PFSK-1 (cell line): ENCODE measurements around the gene FAAP20.
A peak's percentile ranks its signal among the peaks of the same experiment; 100 is the strongest.

ENCODE experiments used
- FOXP2 ChIP-seq: optimal IDR thresholded peaks from 2 replicates; pipeline ENCODE3; 2011; ENCODE audit warnings: borderline replicate concordance, control low read depth, inconsistent platforms; ENCODE audit not compliant: insufficient read depth; ENCODE audit errors: extremely low read length, extremely low read depth
- POLR2AphosphoS5 ChIP-seq: IDR thresholded peaks from 2 replicates; pipeline ENCODE4 v1.6.1; 2012; ENCODE audit warnings: low read depth, mild to moderate bottlenecking, control low read depth, low read length, moderate library complexity
- REST ChIP-seq, 2 experiments: IDR thresholded peaks; 2 replicates each; pipeline versions ENCODE4 v1.6.1 to v1.8.0; 2011 to 2012; ENCODE audit warnings: low read depth in 2 of 2, low read length in 2 of 2, control low read depth in 1 of 2, inconsistent platforms in 1 of 2, mild to moderate bottlenecking in 1 of 2, moderate library complexity in 1 of 2; ENCODE audit not compliant: insufficient read depth in 1 of 2
- SIN3A ChIP-seq: IDR thresholded peaks from 2 replicates; pipeline ENCODE4 v1.6.1; 2012; ENCODE audit warnings: mild to moderate bottlenecking, low read length, moderate library complexity, borderline replicate concordance; ENCODE audit not compliant: insufficient read depth
- TAF1 ChIP-seq: IDR thresholded peaks from 2 replicates; pipeline ENCODE4 v1.6.1; 2012; ENCODE audit warnings: low read length, control low read depth, borderline replicate concordance; ENCODE audit not compliant: insufficient read depth

Gene FAAP20

GRCh38 chr1:2229911-2230731 is 35.5 kb upstream of the FAAP20 start:
- no peak for TF ChIP-seq TAF1
- no peak for TF ChIP-seq POLR2AphosphoS5
- no peak for TF ChIP-seq REST (IDR thresholded peaks at IDR 0.05; ENCODE audit: insufficient read depth in 1 of 2, low read depth in 2 of 2, low read length in 2 of 2)
- TF ChIP-seq FOXP2 = no peak
- TF ChIP-seq SIN3A = no peak

GRCh38 chr1:2229037-2229864 is 34.7 kb upstream of the FAAP20 start:
- TF ChIP-seq TAF1 (no peak), SIN3A (0 out of 2 replicates have a peak, but pooled peaks have one; percentile 4)

- no peak for TF ChIP-seq TAF1
- no peak for TF ChIP-seq SIN3A
- TF ChIP-seq FOXP2 = no peak
- no peak for TF ChIP-seq POLR2AphosphoS5
- TF ChIP-seq REST (IDR thresholded peaks at IDR 0.05; ENCODE audit: insufficient read depth in 1 of 2, low read depth in 2 of 2, low read length in 2 of 2) = no peak
Measured at GRCh38 chr1:2228694-2229036, 34.1 kb upstream of the FAAP20 start.

- TF ChIP-seq REST (IDR thresholded peaks at IDR 0.05; ENCODE audit: insufficient read depth in 1 of 2, low read depth in 2 of 2, low read length in 2 of 2) = no peak
- no peak for TF ChIP-seq POLR2AphosphoS5
- no peak for TF ChIP-seq TAF1
- TF ChIP-seq FOXP2 = no peak
- no peak for TF ChIP-seq SIN3A
Measured at GRCh38 chr1:2228157-2228594, 33.6 kb upstream of the FAAP20 start, which contains the start of gene SKI. TSS of gene SKI (plus strand) at chr1:2228319. CDS start at chr1:2228767, 448 bp downstream.

- TF ChIP-seq REST (IDR thresholded peaks at IDR 0.05; ENCODE audit: insufficient read depth in 1 of 2, low read depth in 2 of 2, low read length in 2 of 2) (0 out of 4 replicates have a peak, but pooled peaks of 1 of the 2 experiments have one; percentile 25), FOXP2 (peak; percentile 89), SIN3A (no peak), TAF1 (peak; percentile 77)
Measured at GRCh38 chr1:2227346-2228156, 33.0 kb upstream of the FAAP20 start.
